ENCODE data around the gene C9orf40. TPM values are rescaled to one million over a fixed set of nuclear protein-coding genes. Genes with fewer than 3 reads are reported as not detected.

C9orf40 gene
- total and polyA plus RNA-seq, 2 of the 4 experiments (the other 2 are of a cell fraction), result 0.36 to 1.9 TPM

DNA sequence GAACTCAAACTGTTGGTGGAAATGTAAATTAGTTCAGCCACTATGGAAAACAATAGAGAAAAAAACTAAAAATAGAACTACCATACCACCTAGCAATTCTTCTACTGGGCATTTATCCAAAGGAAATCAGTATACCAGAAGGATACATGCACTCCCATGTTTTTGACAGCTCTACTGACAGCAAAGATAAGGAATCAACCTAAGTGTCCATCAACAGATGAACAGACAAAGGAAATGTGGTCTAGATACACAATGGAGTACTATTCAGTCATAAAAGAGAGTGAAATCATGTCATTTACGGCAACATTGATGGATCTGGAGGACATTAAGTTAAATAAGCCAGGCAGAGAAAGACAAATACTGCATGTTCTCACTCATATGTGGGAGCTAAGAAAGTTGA lies 21.8 kb upstream of the C9orf40 start:
- no peaks in the 10 kb centered on the region for H3K27me3 ChIP-seq (ENCODE audit: control insufficient read depth, insufficient read depth, low read length)
- H2AFZ ChIP-seq (replicated peaks; ENCODE audit: low read length, poor library complexity), result no peak overlapping the region
- no peak overlapping the region for H3K4me2 ChIP-seq (ENCODE audit: low read depth, low read length)
- no peak overlapping the region for H3K27ac ChIP-seq (ENCODE audit: insufficient read depth, low read length)
- no peak overlapping the region for H3K4ac ChIP-seq (ENCODE audit: low read depth, low read length)
- H3K4me1 ChIP-seq (ENCODE audit: control insufficient read depth, insufficient read depth, low read length), result no peaks in the 10 kb centered on the region
- H3K14ac ChIP-seq (replicated peaks; ENCODE audit: low read depth, low read length), result no peak overlapping the region
- H2BK120ac ChIP-seq (ENCODE audit: low read depth, low read length), result no peak overlapping the region
- TF ChIP-seq RFX5 (IDR thresholded peaks at IDR 0.05; ENCODE audit: low read depth, low read length), result no peak
- TF ChIP-seq, protein P1, sequence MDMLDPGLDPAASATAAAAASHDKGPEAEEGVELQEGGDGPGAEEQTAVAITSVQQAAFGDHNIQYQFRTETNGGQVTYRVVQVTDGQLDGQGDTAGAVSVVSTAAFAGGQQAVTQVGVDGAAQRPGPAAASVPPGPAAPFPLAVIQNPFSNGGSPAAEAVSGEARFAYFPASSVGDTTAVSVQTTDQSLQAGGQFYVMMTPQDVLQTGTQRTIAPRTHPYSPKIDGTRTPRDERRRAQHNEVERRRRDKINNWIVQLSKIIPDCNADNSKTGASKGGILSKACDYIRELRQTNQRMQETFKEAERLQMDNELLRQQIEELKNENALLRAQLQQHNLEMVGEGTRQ (IDR thresholded peaks at IDR 0.05; ENCODE audit: low read depth, low read length), result no peak
- TF ChIP-seq BHLHE40 (IDR thresholded peaks at IDR 0.05; ENCODE audit: low read depth, low read length), result no peak
- TF ChIP-seq SMC3 (IDR thresholded peaks at IDR 0.05; ENCODE audit: low read depth, low read length), result no peak
- TF ChIP-seq MXI1 (IDR thresholded peaks at IDR 0.05; ENCODE audit: borderline replicate concordance, low read depth, low read length), result no peak
- no peak for TF ChIP-seq NFE2L2 (IDR thresholded peaks at IDR 0.05; ENCODE audit: low read depth, low read length)
- no peak for TF ChIP-seq FOS (IDR thresholded peaks at IDR 0.05; ENCODE audit: low read depth, low read length)
- TF ChIP-seq CEBPB (IDR thresholded peaks at IDR 0.05; ENCODE audit: low read depth, low read length), result no peak
- TF ChIP-seq RAD21 (IDR thresholded peaks at IDR 0.05; ENCODE audit: low read length), result no peak
- TF ChIP-seq CHD1 (IDR thresholded peaks at IDR 0.05; ENCODE audit: low read depth, low read length), result no peak
- TF ChIP-seq, protein P2, sequence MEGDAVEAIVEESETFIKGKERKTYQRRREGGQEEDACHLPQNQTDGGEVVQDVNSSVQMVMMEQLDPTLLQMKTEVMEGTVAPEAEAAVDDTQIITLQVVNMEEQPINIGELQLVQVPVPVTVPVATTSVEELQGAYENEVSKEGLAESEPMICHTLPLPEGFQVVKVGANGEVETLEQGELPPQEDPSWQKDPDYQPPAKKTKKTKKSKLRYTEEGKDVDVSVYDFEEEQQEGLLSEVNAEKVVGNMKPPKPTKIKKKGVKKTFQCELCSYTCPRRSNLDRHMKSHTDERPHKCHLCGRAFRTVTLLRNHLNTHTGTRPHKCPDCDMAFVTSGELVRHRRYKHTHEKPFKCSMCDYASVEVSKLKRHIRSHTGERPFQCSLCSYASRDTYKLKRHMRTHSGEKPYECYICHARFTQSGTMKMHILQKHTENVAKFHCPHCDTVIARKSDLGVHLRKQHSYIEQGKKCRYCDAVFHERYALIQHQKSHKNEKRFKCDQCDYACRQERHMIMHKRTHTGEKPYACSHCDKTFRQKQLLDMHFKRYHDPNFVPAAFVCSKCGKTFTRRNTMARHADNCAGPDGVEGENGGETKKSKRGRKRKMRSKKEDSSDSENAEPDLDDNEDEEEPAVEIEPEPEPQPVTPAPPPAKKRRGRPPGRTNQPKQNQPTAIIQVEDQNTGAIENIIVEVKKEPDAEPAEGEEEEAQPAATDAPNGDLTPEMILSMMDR (conservative IDR thresholded peaks at IDR 0.05; ENCODE audit: low read depth, low read length), result no peak
- TF ChIP-seq RCOR1 (IDR thresholded peaks at IDR 0.05; ENCODE audit: insufficient replicate concordance, low read length), result no peak
- TF ChIP-seq, protein P3, sequence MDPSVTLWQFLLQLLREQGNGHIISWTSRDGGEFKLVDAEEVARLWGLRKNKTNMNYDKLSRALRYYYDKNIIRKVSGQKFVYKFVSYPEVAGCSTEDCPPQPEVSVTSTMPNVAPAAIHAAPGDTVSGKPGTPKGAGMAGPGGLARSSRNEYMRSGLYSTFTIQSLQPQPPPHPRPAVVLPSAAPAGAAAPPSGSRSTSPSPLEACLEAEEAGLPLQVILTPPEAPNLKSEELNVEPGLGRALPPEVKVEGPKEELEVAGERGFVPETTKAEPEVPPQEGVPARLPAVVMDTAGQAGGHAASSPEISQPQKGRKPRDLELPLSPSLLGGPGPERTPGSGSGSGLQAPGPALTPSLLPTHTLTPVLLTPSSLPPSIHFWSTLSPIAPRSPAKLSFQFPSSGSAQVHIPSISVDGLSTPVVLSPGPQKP (IDR thresholded peaks at IDR 0.05; ENCODE audit: borderline replicate concordance, low read depth, low read length), result no peak
- no peak for TF ChIP-seq MAFK (IDR thresholded peaks at IDR 0.05; ENCODE audit: low read depth, low read length)
- no peak for TF ChIP-seq POLR2A (IDR thresholded peaks at IDR 0.05; ENCODE audit: low read depth, low read length)
- TF ChIP-seq MAZ (IDR thresholded peaks at IDR 0.05; ENCODE audit: borderline replicate concordance, low read depth, low read length), result no peak
- no peak for ATAC-seq (ENCODE audit: low read depth)
- H2BK20ac ChIP-seq (ENCODE audit: low read depth, low read length), result no peak overlapping the region
- no peak overlapping the region for H4K8ac ChIP-seq (ENCODE audit: low read depth in 2 of 2, low read length in 2 of 2)
- H3K9ac ChIP-seq (ENCODE audit: low read depth, low read length), result no peak overlapping the region
- H2AK9ac ChIP-seq (replicated peaks; ENCODE audit: low read depth, low read length, poor library complexity), result no peak overlapping the region
- H4K91ac ChIP-seq (ENCODE audit: insufficient read depth, low read depth, low read length), result no peak overlapping the region
- intact Hi-C loops (cut with micrococcal nuclease) (no loop called here), in situ Hi-C loops (cut with MboI; ENCODE audit: low sequenced_read_pairs) (no loop called here), dilution Hi-C loops (cut with HindIII; ENCODE audit: low sequenced_read_pairs, unreplicated experiment) (no loop called here)
- H3K23ac ChIP-seq (ENCODE audit: low read depth, low read length), result no peak overlapping the region
- no peak overlapping the region for H3K18ac ChIP-seq (ENCODE audit: low read depth, low read length)
- ChIA-PET CTCF (no interaction called here), POLR2A (ENCODE audit: unreplicated experiment) (no interaction called here)
- peaks cover 3% of the 10 kb centered on the region; the same call in 1 of the 2 replicates for H3K9me3 ChIP-seq (ENCODE audit: control insufficient read depth, insufficient read depth, low read length)
- no peak for DNase-seq
- no peak overlapping the region for H3K4me3 ChIP-seq (ENCODE audit: insufficient read depth, low read depth, low read length)
- WGBS, 2 experiments (ENCODE audit: extremely low coverage in 2 of 2, insufficient read length in 1 of 2), result 100% methylated on average over 1 of the region's 1 CpG; no CpG with 5 or more reads in 1 of the 2 experiments
- H4K20me1 ChIP-seq (ENCODE audit: insufficient read depth, low read length), result no peaks in the 10 kb centered on the region
- no peak overlapping the region for H4K5ac ChIP-seq (ENCODE audit: low read depth, low read length)
- no TSS peak for BruUV-seq (replicated peaks)
- H3K9me1 ChIP-seq (ENCODE audit: insufficient read depth, low read length), result no peaks in the 10 kb centered on the region
- no peak overlapping the region for H3K56ac ChIP-seq (ENCODE audit: extremely low read depth, insufficient read depth, low read length)
- H2BK15ac ChIP-seq (ENCODE audit: low read depth, low read length), result no peak overlapping the region
- H3K79me1 ChIP-seq (ENCODE audit: low read depth in 1 of 2, low read length in 2 of 2), result no peaks in the 10 kb centered on the region
- no peak overlapping the region for H2AK5ac ChIP-seq (ENCODE audit: low read depth, low read length)
- no peak overlapping the region for H2BK5ac ChIP-seq (ENCODE audit: low read depth, low read length, poor library complexity, severe bottlenecking)
- no peaks in the 10 kb centered on the region; the same call in 1 of the 2 replicates for H3K36me3 ChIP-seq (ENCODE audit: control insufficient read depth, insufficient read depth, low read length)
